HG03575 (cell line): ENCODE measurements around the gene IRF2.

Source experiments
- ATAC-seq: cut with Tn5 transposase; IDR thresholded peaks from one replicate; pipeline ENCODE4 v1.9.1; 2021; ENCODE audit not compliant: unreplicated experiment, insufficient number of reproducible peaks, low FRiP score; ENCODE audit errors: extremely low read depth

Gene IRF2

GRCh38 chr4:184455299-184455698, 19.1 kb downstream of the IRF2 start:
- ATAC-seq: no peak

GRCh38 chr4:184453365-184454160, 20.8 kb downstream of the IRF2 start:
- peak; percentile 43 for ATAC-seq

GRCh38 chr4:184452740-184453139, 21.6 kb downstream of the IRF2 start:
- no peak for ATAC-seq

- no peak for ATAC-seq
Observed at GRCh38 chr4:184451726-184452125, 22.6 kb downstream of the IRF2 start.

- ATAC-seq: no peak
Observed at GRCh38 chr4:184450743-184451535, 23.4 kb downstream of the IRF2 start.

- no peak for ATAC-seq
Observed at GRCh38 chr4:184450045-184450444, 24.3 kb downstream of the IRF2 start.

GRCh38 chr4:184448821-184449220, 25.5 kb downstream of the IRF2 start:
- ATAC-seq: no peak

GRCh38 chr4:184448141-184448540, 26.2 kb downstream of the IRF2 start:
- no peak for ATAC-seq

- no peak for ATAC-seq
Observed at GRCh38 chr4:184447664-184448063, 26.7 kb downstream of the IRF2 start.

- ATAC-seq: no peak
Observed at GRCh38 chr4:184446132-184446658, 28.2 kb downstream of the IRF2 start.

- ATAC-seq: no peak
Observed at GRCh38 chr4:184444953-184445309, 29.4 kb downstream of the IRF2 start.

- ATAC-seq: no peak
Observed at GRCh38 chr4:184444215-184444952, 30.0 kb downstream of the IRF2 start.

- ATAC-seq: no peak
Observed at GRCh38 chr4:184443318-184443717, 31.0 kb downstream of the IRF2 start.

GRCh38 chr4:184442314-184442635, 32.1 kb downstream of the IRF2 start:
- ATAC-seq: no peak

GRCh38 chr4:184441461-184442313, 32.7 kb downstream of the IRF2 start:
- no peak for ATAC-seq

GRCh38 chr4:184440595-184441358, 33.6 kb downstream of the IRF2 start:
- no peak for ATAC-seq

- ATAC-seq: no peak
Observed at GRCh38 chr4:184439856-184440594, 34.3 kb downstream of the IRF2 start.
